ENCODE measurements around the gene CHST11. TPM values are rescaled to one million over a fixed set of nuclear protein-coding genes. Genes with fewer than 3 reads are reported as not detected.

Gene CHST11
- total RNA-seq, 2 experiments from 2014 or later: 53.4 to 53.6 TPM

DNA sequence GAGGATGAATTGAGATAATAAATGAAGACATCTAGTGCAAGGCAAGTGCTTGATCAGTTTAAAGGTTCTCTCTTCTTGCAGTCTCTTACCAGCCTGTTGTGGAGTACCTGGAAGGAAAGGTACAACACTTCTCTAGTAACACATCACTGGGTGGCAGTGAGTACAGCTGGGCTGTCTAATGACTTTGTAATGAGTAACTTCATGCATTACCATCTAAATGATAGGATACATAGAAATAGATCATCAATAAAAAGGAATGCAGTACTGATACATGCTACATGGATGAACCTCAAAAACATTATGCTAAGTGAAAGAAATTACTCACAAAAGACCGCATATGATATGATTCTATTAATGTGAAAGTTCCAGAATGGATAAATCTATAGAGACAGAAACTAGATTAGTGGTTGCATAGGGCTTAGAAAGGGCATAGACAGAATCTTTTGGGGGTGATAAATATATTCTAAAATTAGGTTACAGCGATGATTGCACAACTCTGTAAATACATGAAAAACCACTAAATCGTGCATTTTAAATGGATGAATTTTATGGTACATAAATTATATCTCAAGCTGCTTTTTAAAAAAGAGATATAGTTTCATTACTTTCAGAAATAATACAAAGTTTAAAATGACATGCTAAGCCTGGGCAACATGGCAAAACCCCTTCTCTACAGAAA lies 224.4 kb downstream of the CHST11 start:
- CTCF ChIA-PET: interaction anchor here (1.0 kb wide), 1 partner anchor 88 kb away, joined by 3 read pairs; no protein-coding TSS in a partner anchor
- Mint-ChIP-seq H3K4me1 (ENCODE audit: low read depth) (peaks cover 68% of the 10 kb centered on the region), H3K27me3 (no peaks in the 10 kb centered on the region), H3K27ac (peak overlapping the region; percentile 74), H3K36me3 (ENCODE audit: low read depth) (no peaks in the 10 kb centered on the region), H3K9me3 (no peaks in the 10 kb centered on the region), H3K4me3 (peak overlapping the region; percentile 35)
- no peak overlapping the region for H3K4me3 ChIP-seq (ENCODE audit: low read length)
- DNase-seq (no peak), ATAC-seq (ENCODE audit: poor library complexity) (no peak)
- no peaks in the 10 kb centered on the region for H3K27me3 ChIP-seq (ENCODE audit: control insufficient read depth in 1 of 2, insufficient read depth in 2 of 2, low read length in 2 of 2)
- no peaks in the 10 kb centered on the region for H3K9me3 ChIP-seq (ENCODE audit: control insufficient read depth in 1 of 2, insufficient read depth in 1 of 2, low read length in 2 of 2)
- intact Hi-C loops (cut with DNase I, micrococcal nuclease): loop anchor here (2.0 to 10.0 kb wide), 2 partner anchors 296 to 372 kb away; no protein-coding TSS in a partner anchor
- H3K27ac ChIP-seq (ENCODE audit: low read depth in 1 of 2, low read length in 2 of 2): no peak overlapping the region
- H3K4me1 ChIP-seq (ENCODE audit: insufficient read depth, low read length): peaks cover 56% of the 10 kb centered on the region
- POLR2A ChIA-PET: no interaction called here
- TF ChIP-seq, protein P1, sequence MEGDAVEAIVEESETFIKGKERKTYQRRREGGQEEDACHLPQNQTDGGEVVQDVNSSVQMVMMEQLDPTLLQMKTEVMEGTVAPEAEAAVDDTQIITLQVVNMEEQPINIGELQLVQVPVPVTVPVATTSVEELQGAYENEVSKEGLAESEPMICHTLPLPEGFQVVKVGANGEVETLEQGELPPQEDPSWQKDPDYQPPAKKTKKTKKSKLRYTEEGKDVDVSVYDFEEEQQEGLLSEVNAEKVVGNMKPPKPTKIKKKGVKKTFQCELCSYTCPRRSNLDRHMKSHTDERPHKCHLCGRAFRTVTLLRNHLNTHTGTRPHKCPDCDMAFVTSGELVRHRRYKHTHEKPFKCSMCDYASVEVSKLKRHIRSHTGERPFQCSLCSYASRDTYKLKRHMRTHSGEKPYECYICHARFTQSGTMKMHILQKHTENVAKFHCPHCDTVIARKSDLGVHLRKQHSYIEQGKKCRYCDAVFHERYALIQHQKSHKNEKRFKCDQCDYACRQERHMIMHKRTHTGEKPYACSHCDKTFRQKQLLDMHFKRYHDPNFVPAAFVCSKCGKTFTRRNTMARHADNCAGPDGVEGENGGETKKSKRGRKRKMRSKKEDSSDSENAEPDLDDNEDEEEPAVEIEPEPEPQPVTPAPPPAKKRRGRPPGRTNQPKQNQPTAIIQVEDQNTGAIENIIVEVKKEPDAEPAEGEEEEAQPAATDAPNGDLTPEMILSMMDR (IDR thresholded peaks at IDR 0.05): no peak
- no peaks in the 10 kb centered on the region for H3K36me3 ChIP-seq (ENCODE audit: insufficient read depth, low read length)

DNA sequence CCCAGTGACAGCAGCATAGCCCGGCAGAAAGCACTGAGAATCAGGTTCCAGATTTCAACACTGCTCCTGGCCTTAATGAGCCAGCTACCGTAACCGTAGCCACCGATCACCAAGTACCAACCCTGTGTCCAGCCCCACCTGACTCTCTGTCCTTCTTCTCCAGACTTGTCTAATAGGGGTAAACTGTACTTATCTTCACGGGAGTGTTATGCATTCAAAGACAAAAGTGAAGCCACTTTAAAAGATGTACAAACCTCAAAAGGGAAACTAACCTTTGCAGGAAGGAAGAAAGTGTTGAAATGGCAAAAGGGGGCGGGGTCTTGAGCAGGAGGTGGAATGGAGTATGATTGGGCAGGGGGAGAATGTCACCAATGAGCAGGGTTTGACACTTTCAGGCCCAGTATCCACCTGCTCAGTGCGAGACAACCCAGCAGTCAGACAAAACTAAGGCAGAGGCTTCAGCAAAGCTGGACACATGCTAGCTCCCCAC lies 226.1 kb downstream of the CHST11 start:
- Mint-ChIP-seq H3K9me3 (no peaks in the 10 kb centered on the region), H3K27ac (peak overlapping the region; percentile 64), H3K36me3 (ENCODE audit: low read depth) (no peaks in the 10 kb centered on the region), H3K4me1 (ENCODE audit: low read depth) (peaks cover 73% of the 10 kb centered on the region), H3K27me3 (no peaks in the 10 kb centered on the region), H3K4me3 (peak overlapping the region; percentile 58)
- Histone ChIP-seq H3K36me3 (ENCODE audit: insufficient read depth, low read length) (no peaks in the 10 kb centered on the region), H3K4me3 (ENCODE audit: low read length) (peak overlapping the region; percentile 31), H3K27ac (ENCODE audit: low read depth in 1 of 2, low read length in 2 of 2) (peak overlapping the region in 1 of 2 donors; percentile 24), H3K4me1 (ENCODE audit: insufficient read depth, low read length) (peaks cover 73% of the 10 kb centered on the region), H3K9me3 (ENCODE audit: control insufficient read depth in 1 of 2, insufficient read depth in 1 of 2, low read length in 2 of 2) (no peaks in the 10 kb centered on the region), H3K27me3 (ENCODE audit: control insufficient read depth in 1 of 2, insufficient read depth in 2 of 2, low read length in 2 of 2) (no peaks in the 10 kb centered on the region)
- DNase-seq: peak; percentile 37 to 89 (median 58)
- TF ChIP-seq, protein P1 (IDR thresholded peaks at IDR 0.05): no peak
- intact Hi-C loops (cut with DNase I, micrococcal nuclease): loop anchor here in 1 of 2 experiments (2.0 to 10.0 kb wide), 2 partner anchors 38 to 298 kb away; no protein-coding TSS in a partner anchor
- peak; percentile 92 for ATAC-seq (ENCODE audit: poor library complexity)
- POLR2A ChIA-PET: interaction anchor here (0.9 to 1.6 kb wide), 2 partner anchors 12 to 37 kb away, joined by 3 to 5 read pairs; no protein-coding TSS in a partner anchor
- CTCF ChIA-PET: no interaction called here

GRCh38 chr12:104683831-104684503 lies 227.2 kb downstream of the CHST11 start:
- H3K36me3 Mint-ChIP-seq (ENCODE audit: low read depth): no peaks in the 10 kb centered on the region
- ATAC-seq (ENCODE audit: poor library complexity): no peak
- CTCF ChIA-PET: interaction anchor here (0.9 to 1.2 kb wide), 2 partner anchors 10 to 227 kb away, joined by 3 to 5 read pairs; partner anchors contain the start of gene CHST11
- no peaks in the 10 kb centered on the region for H3K27me3 ChIP-seq (ENCODE audit: control insufficient read depth in 1 of 2, insufficient read depth in 2 of 2, low read length in 2 of 2)
- H3K27me3 Mint-ChIP-seq: no peaks in the 10 kb centered on the region
- POLR2A ChIA-PET: interaction anchor here (0.6 to 1.6 kb wide), 2 partner anchors 11 to 397 kb away, joined by 3 to 5 read pairs; no protein-coding TSS in a partner anchor
- H3K27ac Mint-ChIP-seq: peak overlapping the region; percentile 64
- DNase-seq: no peak
- H3K9me3 Mint-ChIP-seq: no peaks in the 10 kb centered on the region
- no peak overlapping the region for H3K4me3 ChIP-seq (ENCODE audit: low read length)
- H3K4me3 Mint-ChIP-seq: no peak overlapping the region
- peaks cover 73% of the 10 kb centered on the region for H3K4me1 Mint-ChIP-seq (ENCODE audit: low read depth)
- TF ChIP-seq, protein P1 (IDR thresholded peaks at IDR 0.05): no peak
- no peaks in the 10 kb centered on the region for H3K36me3 ChIP-seq (ENCODE audit: insufficient read depth, low read length)
- no peaks in the 10 kb centered on the region for H3K9me3 ChIP-seq (ENCODE audit: control insufficient read depth in 1 of 2, insufficient read depth in 1 of 2, low read length in 2 of 2)
- intact Hi-C loops (cut with DNase I, micrococcal nuclease): loop anchor here in 1 of 2 experiments (2.0 to 10.0 kb wide), 2 partner anchors 37 to 299 kb away; no protein-coding TSS in a partner anchor
- peaks cover 81% of the 10 kb centered on the region for H3K4me1 ChIP-seq (ENCODE audit: insufficient read depth, low read length)
- H3K27ac ChIP-seq (ENCODE audit: low read depth in 1 of 2, low read length in 2 of 2): no peak overlapping the region

All from CD4-positive, alpha-beta T cell (primary cell).